ENCODE data around the gene APBB1IP.

APBB1IP gene

DNA sequence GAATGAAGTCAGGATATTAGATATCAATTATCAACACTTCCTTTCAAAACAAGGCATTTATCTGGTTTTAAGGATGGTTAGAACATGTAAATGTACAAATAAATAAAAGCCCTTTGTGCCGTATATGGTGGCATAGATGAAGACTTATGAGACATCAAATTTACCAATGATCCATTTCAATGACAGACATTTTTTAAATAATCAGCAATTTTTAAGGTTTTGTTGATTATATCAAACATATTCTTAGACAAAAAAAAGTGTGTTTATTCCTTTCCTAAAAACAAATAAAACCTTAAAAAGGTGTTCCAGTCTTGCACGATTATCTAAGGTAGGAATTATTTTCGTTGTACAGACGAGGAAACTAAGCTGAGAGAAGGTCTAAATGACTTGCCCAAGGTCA lies 13.8 kb downstream of the APBB1IP start:
- no peak for TF ChIP-seq CTCF (IDR thresholded peaks at IDR 0.05; ENCODE audit: low read depth, low read length, missing control alignments)
- no peak for DNase-seq (ENCODE audit: extremely low read depth, low read depth)
- no peak overlapping the region for H3K4me3 ChIP-seq (replicated peaks; ENCODE audit: low read depth, low read length)

- TF ChIP-seq CTCF (IDR thresholded peaks at IDR 0.05; ENCODE audit: low read depth, low read length, missing control alignments) = no peak
- no peak for DNase-seq (ENCODE audit: extremely low read depth, low read depth)
- no peak overlapping the region for H3K4me3 ChIP-seq (replicated peaks; ENCODE audit: low read depth, low read length)
Observed at GRCh38 chr10:26453850-26454249, 15.7 kb downstream of the APBB1IP start.

- no peak for TF ChIP-seq CTCF (IDR thresholded peaks at IDR 0.05; ENCODE audit: low read depth, low read length, missing control alignments)
- H3K4me3 ChIP-seq (replicated peaks; ENCODE audit: low read depth, low read length) = no peak overlapping the region
Observed at GRCh38 chr10:26454891-26455290, 16.8 kb downstream of the APBB1IP start.

GRCh38 chr10:26455567-26456315 lies 17.6 kb downstream of the APBB1IP start:
- no peak for DNase-seq (ENCODE audit: extremely low read depth, low read depth)
- H3K4me3 ChIP-seq (replicated peaks; ENCODE audit: low read depth, low read length) = no peak overlapping the region
- TF ChIP-seq CTCF (IDR thresholded peaks at IDR 0.05; ENCODE audit: low read depth, low read length, missing control alignments) = no peak

More at GRCh38 chr10:26454891-26455290, 16.8 kb downstream of the APBB1IP start:
- no peak for DNase-seq (ENCODE audit: extremely low read depth, low read depth)

GRCh38 chr10:26457088-26457487 lies 18.9 kb downstream of the APBB1IP start:
- DNase-seq (ENCODE audit: extremely low read depth, low read depth) = no peak
- no peak overlapping the region for H3K4me3 ChIP-seq (replicated peaks; ENCODE audit: low read depth, low read length)
- no peak for TF ChIP-seq CTCF (IDR thresholded peaks at IDR 0.05; ENCODE audit: low read depth, low read length, missing control alignments)

DNA sequence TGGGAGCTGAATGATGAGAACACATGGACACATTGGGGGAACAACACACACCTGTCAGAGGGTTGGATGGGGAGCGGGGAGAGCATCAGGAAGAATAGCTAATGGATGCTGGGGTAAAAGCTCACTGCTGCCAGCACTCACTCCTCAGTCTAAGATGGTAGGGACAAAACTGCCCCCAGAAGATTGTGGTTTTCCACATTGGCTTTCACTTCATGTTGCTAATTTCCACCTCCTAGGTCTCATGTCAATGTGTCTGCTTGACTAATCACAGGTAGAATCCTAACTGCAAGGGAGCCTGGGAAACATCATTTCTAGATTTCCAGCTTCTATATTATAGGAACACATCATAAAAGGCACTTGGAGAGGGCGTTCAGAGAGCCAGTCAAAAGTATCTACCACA lies 22.6 kb downstream of the APBB1IP start:
- no peak overlapping the region for H3K4me3 ChIP-seq (replicated peaks; ENCODE audit: low read depth, low read length)
- no peak for DNase-seq (ENCODE audit: extremely low read depth, low read depth)
- no peak for TF ChIP-seq CTCF (IDR thresholded peaks at IDR 0.05; ENCODE audit: low read depth, low read length, missing control alignments)

- no peak overlapping the region for H3K4me3 ChIP-seq (replicated peaks; ENCODE audit: low read depth, low read length)
- TF ChIP-seq CTCF (IDR thresholded peaks at IDR 0.05; ENCODE audit: low read depth, low read length, missing control alignments) = no peak
- DNase-seq (ENCODE audit: extremely low read depth, low read depth) = no peak
Observed at GRCh38 chr10:26463986-26464385, 25.8 kb downstream of the APBB1IP start.
